SK-N-SH treated with all-trans-retinoic acid at 6 μM for 48 hours (cell line): ENCODE data around the gene CFAP157.

Experiments
- ATAC-seq: fragments of 200-7000 bp; cut with Tn5 transposase; 3 replicates; pipeline ENCODE4 v1.9.1; 2020; ENCODE audit warnings: mild to moderate bottlenecking, moderate library complexity
- ARNTL ChIP-seq: fragments of 450-650 bp; formaldehyde crosslinking; IDR thresholded peaks from 2 replicates; pipeline ENCODE4 v1.5.0; 2020; ENCODE audit warnings: low read depth, mild to moderate bottlenecking, moderate library complexity, borderline replicate concordance
- BACH2 ChIP-seq: fragments of 250-450 bp; sonication (Bioruptor Pico); IDR thresholded peaks from 2 replicates; pipeline ENCODE4 v1.9.0; 2021; ENCODE audit warnings: mild to moderate bottlenecking, borderline replicate concordance
- CSDC2 ChIP-seq: fragments of 250-450 bp; sonication (Bioruptor Pico); IDR thresholded peaks from 2 replicates; pipeline ENCODE4 v1.5.0; 2020; ENCODE audit warnings: mild to moderate bottlenecking, moderate library complexity
- ESRRG ChIP-seq: fragments of 250-450 bp; sonication (Bioruptor Pico); IDR thresholded peaks from 2 replicates; pipeline ENCODE4 v1.6.1; 2021; ENCODE audit warnings: mild to moderate bottlenecking
- ISL1 ChIP-seq: fragments of 250-450 bp; sonication (Bioruptor Pico); IDR thresholded peaks from 2 replicates; pipeline ENCODE4 v2.1.2; 2022; ENCODE audit warnings: mild to moderate bottlenecking, moderate library complexity
- OSR1 ChIP-seq: fragments of 250-450 bp; sonication (Bioruptor Pico); IDR thresholded peaks from 2 replicates; pipeline ENCODE4 v1.8.0; 2022; ENCODE audit warnings: moderate library complexity, mild to moderate bottlenecking, inconsistent platforms
- PPARA ChIP-seq: fragments of 250-450 bp; sonication (Bioruptor Pico); IDR thresholded peaks from 2 replicates; pipeline ENCODE4 v1.5.0; 2020; ENCODE audit warnings: mild to moderate bottlenecking, borderline replicate concordance
- RARB ChIP-seq: fragments of 250-450 bp; sonication (Bioruptor Pico); IDR thresholded peaks from 2 replicates; pipeline ENCODE4 v1.8.0; 2021; ENCODE audit warnings: mild to moderate bottlenecking, moderate library complexity
- SNAI2 ChIP-seq: fragments of 250-450 bp; sonication (Bioruptor Pico); IDR thresholded peaks from 2 replicates; pipeline ENCODE4 v1.5.0; 2020; ENCODE audit warnings: mild to moderate bottlenecking, moderate library complexity
- TCF4 ChIP-seq: fragments of 250-450 bp; sonication (Bioruptor Pico); IDR thresholded peaks from 2 replicates; pipeline ENCODE4 v1.8.0; 2021; ENCODE audit warnings: mild to moderate bottlenecking, moderate library complexity, borderline replicate concordance
- TOX ChIP-seq: fragments of 250-450 bp; sonication (Bioruptor Pico); IDR thresholded peaks from 2 replicates; pipeline ENCODE4 v1.8.0; 2021; ENCODE audit warnings: mild to moderate bottlenecking, moderate library complexity, borderline replicate concordance
- TSHZ2 ChIP-seq: fragments of 250-450 bp; sonication (Bioruptor Pico); IDR thresholded peaks from 2 replicates; pipeline ENCODE4 v1.5.0; 2020; ENCODE audit warnings: mild to moderate bottlenecking, moderate library complexity
- ZC3H10 ChIP-seq: fragments of 250-450 bp; sonication (Bioruptor Pico); IDR thresholded peaks from 2 replicates; pipeline ENCODE4 v1.5.1; 2021; ENCODE audit warnings: mild to moderate bottlenecking, moderate library complexity
- ZFP3 ChIP-seq: fragments of 250-450 bp; sonication (Bioruptor Pico); IDR thresholded peaks from 2 replicates; pipeline ENCODE4 v1.5.0; 2020; ENCODE audit warnings: mild to moderate bottlenecking, moderate library complexity
- ZFP30 ChIP-seq: fragments of 450-650 bp; formaldehyde crosslinking; IDR thresholded peaks from 2 replicates; pipeline ENCODE4 v1.5.0; 2022; ENCODE audit warnings: mild to moderate bottlenecking, moderate library complexity
- ZNF565 ChIP-seq: fragments of 450-650 bp; formaldehyde crosslinking; conservative IDR thresholded peaks from 2 replicates; pipeline ENCODE4 v1.5.0; 2020; ENCODE audit warnings: low read depth, mild to moderate bottlenecking, moderate library complexity
- ZNF70 ChIP-seq: fragments of 450-650 bp; formaldehyde crosslinking; IDR thresholded peaks from 2 replicates; pipeline ENCODE4 v1.5.0; 2020; ENCODE audit warnings: mild to moderate bottlenecking, moderate library complexity
- ZNF8 ChIP-seq: fragments of 450-650 bp; formaldehyde crosslinking; IDR thresholded peaks from 2 replicates; pipeline ENCODE4 v1.5.0; 2020; ENCODE audit warnings: mild to moderate bottlenecking, moderate library complexity
- TF ChIP-seq, protein P1 (sequence below): fragments of 250-450 bp; sonication (Bioruptor Pico); IDR thresholded peaks from 2 replicates; pipeline ENCODE4 v1.5.1; 2020; ENCODE audit warnings: low read depth, mild to moderate bottlenecking, moderate library complexity
- TF ChIP-seq, protein P2 (sequence below): fragments of 250-450 bp; sonication (Bioruptor Pico); IDR thresholded peaks from 2 replicates; pipeline ENCODE4 v1.8.0; 2021; ENCODE audit warnings: low read depth, mild to moderate bottlenecking, moderate library complexity, borderline replicate concordance
- TF ChIP-seq, protein P3 (sequence below): fragments of 250-450 bp; sonication (Bioruptor Pico); IDR thresholded peaks from 2 replicates; pipeline ENCODE4 v1.8.0; 2020; ENCODE audit warnings: mild to moderate bottlenecking, moderate library complexity, borderline replicate concordance

CFAP157 gene

GRCh38 chr9:127761491-127761956 is 54.7 kb downstream of the CFAP157 start:
- no peak for TF ChIP-seq RARB
- TF ChIP-seq, protein P1, sequence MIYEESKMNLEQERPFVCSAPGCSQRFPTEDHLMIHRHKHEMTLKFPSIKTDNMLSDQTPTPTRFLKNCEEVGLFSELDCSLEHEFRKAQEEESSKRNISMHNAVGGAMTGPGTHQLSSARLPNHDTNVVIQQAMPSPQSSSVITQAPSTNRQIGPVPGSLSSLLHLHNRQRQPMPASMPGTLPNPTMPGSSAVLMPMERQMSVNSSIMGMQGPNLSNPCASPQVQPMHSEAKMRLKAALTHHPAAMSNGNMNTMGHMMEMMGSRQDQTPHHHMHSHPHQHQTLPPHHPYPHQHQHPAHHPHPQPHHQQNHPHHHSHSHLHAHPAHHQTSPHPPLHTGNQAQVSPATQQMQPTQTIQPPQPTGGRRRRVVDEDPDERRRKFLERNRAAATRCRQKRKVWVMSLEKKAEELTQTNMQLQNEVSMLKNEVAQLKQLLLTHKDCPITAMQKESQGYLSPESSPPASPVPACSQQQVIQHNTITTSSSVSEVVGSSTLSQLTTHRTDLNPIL = no peak
- TF ChIP-seq ZNF8 = no peak
- no peak for TF ChIP-seq CSDC2
- no peak for TF ChIP-seq BACH2
- no peak for TF ChIP-seq TOX (CRISPR knock-in tag)
- TF ChIP-seq SNAI2 (CRISPR knock-in tag) = no peak
- TF ChIP-seq, protein P2, sequence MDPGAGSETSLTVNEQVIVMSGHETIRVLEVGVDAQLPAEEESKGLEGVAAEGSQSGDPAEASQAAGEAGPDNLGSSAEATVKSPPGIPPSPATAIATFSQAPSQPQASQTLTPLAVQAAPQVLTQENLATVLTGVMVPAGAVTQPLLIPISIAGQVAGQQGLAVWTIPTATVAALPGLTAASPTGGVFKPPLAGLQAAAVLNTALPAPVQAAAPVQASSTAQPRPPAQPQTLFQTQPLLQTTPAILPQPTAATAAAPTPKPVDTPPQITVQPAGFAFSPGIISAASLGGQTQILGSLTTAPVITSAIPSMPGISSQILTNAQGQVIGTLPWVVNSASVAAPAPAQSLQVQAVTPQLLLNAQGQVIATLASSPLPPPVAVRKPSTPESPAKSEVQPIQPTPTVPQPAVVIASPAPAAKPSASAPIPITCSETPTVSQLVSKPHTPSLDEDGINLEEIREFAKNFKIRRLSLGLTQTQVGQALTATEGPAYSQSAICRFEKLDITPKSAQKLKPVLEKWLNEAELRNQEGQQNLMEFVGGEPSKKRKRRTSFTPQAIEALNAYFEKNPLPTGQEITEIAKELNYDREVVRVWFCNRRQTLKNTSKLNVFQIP (CRISPR knock-in tag) = no peak
- no peak for TF ChIP-seq ZNF70
- TF ChIP-seq ZC3H10 = no peak
- no peak for TF ChIP-seq ESRRG
- TF ChIP-seq, protein P3, sequence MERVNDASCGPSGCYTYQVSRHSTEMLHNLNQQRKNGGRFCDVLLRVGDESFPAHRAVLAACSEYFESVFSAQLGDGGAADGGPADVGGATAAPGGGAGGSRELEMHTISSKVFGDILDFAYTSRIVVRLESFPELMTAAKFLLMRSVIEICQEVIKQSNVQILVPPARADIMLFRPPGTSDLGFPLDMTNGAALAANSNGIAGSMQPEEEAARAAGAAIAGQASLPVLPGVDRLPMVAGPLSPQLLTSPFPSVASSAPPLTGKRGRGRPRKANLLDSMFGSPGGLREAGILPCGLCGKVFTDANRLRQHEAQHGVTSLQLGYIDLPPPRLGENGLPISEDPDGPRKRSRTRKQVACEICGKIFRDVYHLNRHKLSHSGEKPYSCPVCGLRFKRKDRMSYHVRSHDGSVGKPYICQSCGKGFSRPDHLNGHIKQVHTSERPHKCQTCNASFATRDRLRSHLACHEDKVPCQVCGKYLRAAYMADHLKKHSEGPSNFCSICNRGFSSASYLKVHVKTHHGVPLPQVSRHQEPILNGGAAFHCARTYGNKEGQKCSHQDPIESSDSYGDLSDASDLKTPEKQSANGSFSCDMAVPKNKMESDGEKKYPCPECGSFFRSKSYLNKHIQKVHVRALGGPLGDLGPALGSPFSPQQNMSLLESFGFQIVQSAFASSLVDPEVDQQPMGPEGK (CRISPR knock-in tag) = no peak
- TF ChIP-seq ZFP3 = no peak
- no peak; the same call in 2 of the 3 replicates for ATAC-seq

GRCh38 chr9:127762111-127762676 is 55.4 kb downstream of the CFAP157 start:
- TF ChIP-seq ARNTL (no peak), ZFP30 (CRISPR knock-in tag) (no peak), CSDC2 (no peak), ZFP3 (no peak), ZNF70 (no peak), RARB (no peak), ZC3H10 (no peak), ISL1 (no peak), TSHZ2 (CRISPR knock-in tag) (no peak), ZNF8 (no peak), PPARA (CRISPR knock-in tag) (no peak), TCF4 (CRISPR knock-in tag) (no peak), ESRRG (no peak), SNAI2 (CRISPR knock-in tag) (no peak), OSR1 (CRISPR knock-in tag) (no peak), ZNF565 (CRISPR knock-in tag) (no peak), TOX (CRISPR knock-in tag) (no peak)
- TF ChIP-seq, protein P1 = no peak
- TF ChIP-seq, protein P2 (CRISPR knock-in tag) = no peak
- no peak for ATAC-seq
